Skeletal muscle cell (primary cell): ENCODE data around the gene ITGA2B.
A peak's percentile ranks its signal among the peaks of the same experiment; 100 is the strongest.
"Not testable (repeated sequence)": the region's sequence is repeated elsewhere in the genome, so short reads cannot be mapped to it uniquely, and the experiment has no call there.

Source experiments
- DNase-seq: peaks from one replicate; pipeline ENCODE4 v3.0.0-alpha.2; 2010; ENCODE audit warnings: low read depth
- H3K4me3 ChIP-seq: 2 replicates; pipeline ENCODE4 v1.5.1; 2011; ENCODE audit warnings: low read depth, mild to moderate bottlenecking, control low read depth, low read length, moderate library complexity

ITGA2B gene

DNA sequence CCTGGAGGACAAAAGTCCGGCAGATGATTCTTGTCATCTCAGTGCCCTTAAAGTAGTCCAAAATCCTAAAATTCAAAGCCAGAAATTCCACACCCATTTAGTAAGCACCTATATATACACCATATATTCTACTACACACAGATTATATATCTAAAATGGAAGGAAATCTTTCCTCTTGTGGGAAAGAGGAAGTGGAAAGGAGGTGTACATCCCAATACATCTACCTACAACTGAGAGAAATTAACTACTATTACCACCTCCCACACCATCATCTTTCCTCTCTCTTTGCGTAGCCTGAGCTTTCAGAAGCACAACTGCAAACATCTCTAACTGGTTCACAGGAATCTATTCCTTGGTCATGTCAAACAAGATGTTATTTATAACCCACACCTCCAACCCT lies 5.4 kb upstream of the ITGA2B start:
- no peak for DNase-seq
- H3K4me3 ChIP-seq: no peak overlapping the region

DNA sequence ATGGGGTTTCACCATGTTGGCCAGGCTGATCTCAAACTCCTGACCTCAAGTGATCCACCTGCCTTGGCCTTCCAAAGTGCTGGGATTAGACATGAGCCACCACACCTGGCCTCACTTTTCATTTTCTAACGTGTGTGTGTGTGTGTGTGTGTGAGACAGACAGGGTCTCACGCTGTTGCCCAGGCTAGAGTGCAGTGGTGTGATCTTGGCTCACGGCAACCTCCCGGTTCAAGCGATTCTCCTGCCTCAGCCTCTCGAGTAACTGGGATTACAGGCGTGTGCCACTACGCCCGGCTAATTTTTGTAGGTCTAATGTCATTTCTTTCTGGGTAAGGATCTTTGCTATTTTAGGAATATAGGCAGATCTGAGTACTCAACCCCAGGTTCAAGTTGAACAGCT lies 4.7 kb upstream of the ITGA2B start:
- not testable (repeated sequence) for DNase-seq, H3K4me3 ChIP-seq

DNA sequence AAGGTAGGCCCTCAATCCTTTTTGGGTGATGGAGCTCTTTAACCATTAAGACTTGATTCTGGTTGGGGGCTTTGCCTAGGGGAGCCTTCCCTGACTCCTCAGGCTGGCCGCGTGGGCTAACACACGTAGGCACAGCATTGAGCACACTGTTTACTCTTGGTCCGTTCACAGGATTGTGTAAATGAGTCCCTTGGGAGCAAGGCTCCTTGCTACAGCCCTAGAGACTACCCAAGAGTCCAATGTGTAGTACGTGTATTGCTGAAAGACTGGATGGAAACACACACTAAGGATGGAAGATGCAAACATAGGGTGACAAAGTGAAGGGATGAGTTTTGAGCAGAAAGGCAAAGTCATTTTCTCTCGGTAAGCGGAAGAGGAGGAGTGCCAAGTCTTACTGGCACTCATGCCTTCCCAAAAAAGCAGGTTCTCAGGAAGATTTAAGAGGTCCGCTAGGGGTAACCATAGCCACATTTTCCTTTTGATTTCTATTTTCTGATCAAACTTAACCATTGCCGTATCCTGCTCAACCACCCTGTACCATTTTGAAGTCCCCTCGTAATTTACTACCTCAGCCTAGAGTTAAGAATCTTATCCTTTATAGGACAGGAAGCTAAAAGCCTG lies 911 bp upstream of the ITGA2B start:
- H3K4me3 ChIP-seq: no peak overlapping the region
- peak; percentile 5 for DNase-seq

DNA sequence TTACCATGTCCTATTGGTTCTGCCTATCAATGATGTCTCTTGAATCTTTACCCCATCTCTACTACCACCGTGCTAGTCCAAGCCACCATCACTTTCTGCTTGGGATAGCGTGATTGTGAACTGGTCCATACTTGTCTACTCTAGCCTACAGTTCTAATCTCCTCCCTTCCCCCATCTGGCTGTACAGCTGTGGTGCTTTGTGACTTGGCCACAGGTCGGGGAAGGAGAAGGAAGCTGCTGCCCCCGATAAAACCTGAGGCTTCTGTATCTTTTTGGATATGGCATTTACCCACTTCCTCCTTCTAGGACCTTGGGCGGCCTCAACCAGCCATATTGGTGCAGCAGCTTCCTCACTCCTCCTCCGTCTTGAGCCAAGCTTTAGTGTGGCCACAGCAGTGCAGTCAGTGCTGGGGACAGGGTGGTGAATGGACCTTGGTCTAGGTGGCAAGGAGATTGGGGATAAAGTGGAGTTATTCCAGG lies 314 bp upstream of the ITGA2B start:
- no peak overlapping the region for H3K4me3 ChIP-seq
- DNase-seq: no peak

DNA sequence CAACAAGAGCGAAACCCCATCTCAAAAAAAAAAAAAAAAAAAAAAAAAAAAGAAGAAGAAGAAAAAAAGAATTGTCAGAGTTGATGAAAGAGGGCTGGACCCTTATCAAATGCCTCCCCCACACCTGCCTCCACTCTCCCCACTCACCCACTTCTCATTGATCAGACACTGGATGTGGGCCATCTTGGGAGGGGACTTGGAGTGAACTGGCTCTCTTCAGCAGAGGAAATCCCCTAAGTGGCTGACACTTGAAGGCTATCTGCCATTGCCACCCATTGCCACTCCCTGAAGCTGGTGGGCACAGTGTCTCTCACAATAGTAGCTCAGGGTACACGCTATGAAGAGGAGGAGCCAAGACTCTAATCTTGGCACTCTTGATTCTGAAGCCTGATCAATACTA lies 1.6 kb downstream of the ITGA2B start:
- DNase-seq: no peak
- no peak overlapping the region for H3K4me3 ChIP-seq

DNA sequence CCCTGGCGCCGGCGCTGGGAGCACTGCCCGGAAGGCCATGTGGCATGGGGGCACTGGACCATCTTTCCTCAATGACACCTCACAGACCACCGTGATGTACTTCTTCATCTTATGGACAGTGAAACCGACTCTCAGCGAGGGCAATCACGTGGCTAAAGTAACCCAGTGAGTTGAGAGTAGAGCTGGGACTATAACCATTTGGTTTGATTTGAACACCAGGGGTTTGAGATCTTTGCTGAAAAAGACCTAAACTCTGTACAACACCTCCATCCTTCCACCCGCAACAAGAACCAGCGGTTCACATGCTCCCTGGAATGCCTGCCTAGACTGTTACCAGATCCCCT lies 3.3 kb downstream of the ITGA2B start:
- H3K4me3 ChIP-seq: peak overlapping the region; percentile 61

DNA sequence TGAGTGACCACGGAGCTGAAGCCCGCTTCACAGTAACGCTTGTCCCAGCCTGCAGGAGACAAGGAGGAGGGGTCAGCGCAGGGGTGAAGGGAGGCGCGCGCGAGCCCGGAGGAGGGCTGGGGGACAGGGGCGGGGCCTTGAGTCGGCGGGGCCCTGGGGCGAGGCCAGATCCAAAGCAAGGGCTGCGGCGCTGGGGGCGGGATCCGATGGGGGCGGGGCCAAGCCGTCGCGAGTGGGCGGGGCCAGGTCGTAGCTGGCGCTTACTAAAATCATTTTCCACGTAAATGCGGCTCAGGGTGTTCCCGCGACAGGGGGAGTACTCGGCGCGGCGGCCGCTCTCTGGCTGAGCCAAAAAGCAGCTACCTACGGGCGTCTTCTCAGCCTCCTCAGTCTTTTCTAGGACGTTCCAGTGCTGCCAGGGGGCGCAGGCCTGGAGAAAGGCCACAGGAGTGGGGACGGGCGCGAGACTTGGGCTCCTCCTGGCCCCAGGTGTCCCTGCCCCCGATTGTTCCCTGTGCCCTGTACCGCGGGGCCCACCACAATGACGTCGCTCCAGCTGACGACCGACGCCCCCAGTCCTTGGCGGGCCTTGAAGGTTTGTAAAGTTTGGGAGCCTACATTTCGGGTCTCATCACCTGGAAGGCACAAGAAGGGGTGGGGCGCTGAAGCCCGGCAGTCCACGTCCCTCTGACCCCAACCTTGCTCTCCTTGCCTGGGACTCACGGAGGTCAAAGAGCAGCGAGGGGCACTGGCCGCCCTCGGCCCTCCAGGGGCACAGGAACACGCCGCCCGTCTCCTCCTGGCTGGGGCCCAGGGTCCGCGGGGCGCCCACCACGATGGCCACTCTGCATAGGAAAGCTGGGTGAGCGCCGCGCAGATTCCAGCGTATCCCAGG lies 3.9 kb downstream of the ITGA2B start:
- peak overlapping the region; percentile 61 for H3K4me3 ChIP-seq
- no peak for DNase-seq

More for the DNA sequence above, 3.3 kb downstream of the ITGA2B start:
- no peak for DNase-seq

DNA sequence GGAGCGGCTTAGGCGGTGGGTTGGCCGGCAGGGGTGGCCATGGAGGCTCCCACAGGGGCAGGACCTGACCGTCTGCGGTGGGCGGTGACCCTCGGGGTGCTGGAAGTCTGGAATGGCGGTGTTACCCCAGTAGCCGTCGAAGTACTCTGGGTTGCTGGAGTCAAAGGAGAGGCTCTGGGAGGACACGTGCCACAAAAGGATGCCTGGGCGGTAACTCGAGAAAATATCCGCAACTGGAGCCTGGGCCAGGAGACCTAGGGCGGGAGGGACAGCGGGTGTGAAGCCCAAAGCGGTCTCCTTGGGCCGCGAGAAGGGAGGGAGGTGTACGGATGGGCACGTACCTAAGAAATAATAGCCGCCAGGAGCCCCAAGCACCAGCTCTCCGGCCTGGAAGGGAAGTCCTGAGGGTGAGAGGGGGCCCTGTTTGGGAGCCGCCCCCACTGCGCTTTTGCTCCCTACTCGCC lies 4.6 kb downstream of the ITGA2B start:
- H3K4me3 ChIP-seq: peak overlapping the region; percentile 61
- no peak for DNase-seq

DNA sequence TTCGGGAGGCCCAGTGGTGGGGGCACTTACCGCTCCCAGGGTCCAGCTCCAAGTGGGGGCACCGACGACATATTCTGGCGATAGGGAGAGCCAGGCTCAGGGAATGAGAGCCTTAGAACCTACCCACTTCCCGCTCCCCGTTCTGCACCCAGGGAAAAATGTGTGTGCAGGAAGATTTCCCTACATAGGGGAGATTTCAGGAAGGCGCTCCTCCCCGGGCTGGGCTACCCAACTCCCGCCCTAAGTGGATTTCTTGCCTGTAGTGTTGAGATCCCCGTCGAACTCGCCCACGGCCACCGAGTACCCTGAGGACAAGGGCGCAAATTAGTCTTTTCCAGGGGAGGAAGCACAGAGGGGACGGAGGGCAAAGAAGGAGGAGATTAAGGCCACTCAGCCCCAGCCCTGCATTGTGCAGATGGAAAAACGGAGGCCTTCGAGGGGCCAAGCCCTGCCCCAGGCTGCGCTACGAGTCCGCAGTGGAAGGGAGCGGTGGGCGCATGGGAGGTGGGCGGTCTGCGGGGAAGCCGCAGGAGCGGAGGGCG lies 5.1 kb downstream of the ITGA2B start:
- no peak for DNase-seq
- no peak overlapping the region for H3K4me3 ChIP-seq

DNA sequence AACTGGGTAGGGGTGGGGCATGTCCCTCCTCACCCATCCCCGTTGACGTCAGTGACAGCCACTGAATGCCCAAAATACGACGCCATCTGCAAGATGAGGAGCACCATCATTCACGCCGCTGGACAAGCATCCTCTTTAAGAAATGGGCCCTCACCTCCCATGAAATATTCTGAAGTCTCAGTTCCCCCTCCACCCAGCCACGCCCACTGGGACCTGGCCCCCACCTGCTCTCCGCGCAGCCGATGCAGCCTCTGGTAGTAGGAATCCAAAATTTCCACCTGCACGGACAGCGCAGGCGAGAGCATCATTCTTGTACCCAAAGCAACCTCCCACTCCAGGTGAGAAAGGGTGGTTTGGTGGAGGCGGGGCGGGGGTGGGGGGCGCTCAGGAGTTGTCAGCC lies 5.6 kb downstream of the ITGA2B start:
- no peak for DNase-seq
- no peak overlapping the region for H3K4me3 ChIP-seq

DNA sequence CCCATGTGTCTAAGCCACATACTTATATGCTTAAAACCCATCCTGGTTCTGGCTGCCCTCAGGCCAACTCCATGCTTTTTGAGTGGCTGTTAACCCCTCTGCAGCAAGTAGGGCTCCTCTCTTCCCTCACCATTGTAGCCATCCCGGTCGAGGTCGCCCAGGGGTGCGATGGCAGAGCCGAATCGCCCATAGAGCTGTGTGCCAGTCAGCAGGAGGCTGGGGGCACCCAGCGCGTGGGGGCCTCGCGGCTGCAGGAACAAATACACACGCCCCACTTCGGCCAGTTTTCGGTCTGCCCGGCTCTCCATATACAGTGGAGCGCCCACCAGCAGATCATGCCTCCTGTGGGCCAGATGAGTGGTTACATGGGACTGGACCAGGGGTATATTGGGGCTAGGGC lies 6.1 kb downstream of the ITGA2B start:
- H3K4me3 ChIP-seq: no peak overlapping the region
- DNase-seq: no peak

DNA sequence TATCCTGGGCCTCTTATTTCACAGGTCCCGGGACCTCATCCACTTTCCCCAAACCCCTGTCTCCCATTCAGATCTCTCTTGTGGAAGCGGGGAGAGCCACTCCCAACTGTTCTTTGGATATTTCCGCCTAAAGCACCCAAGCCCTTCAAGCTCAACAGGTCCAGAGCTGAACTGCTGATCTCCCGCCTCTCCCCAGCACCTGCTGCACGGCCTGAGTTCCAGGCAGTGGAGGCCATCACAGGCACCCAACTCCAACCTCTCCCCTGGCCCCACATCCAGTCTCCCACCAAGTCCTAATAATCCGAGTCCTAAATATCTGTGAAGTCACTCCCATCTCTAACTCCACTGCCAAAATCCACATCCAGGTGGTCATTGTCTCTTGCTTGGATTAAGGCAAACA lies 6.5 kb downstream of the ITGA2B start:
- no peak for DNase-seq
- H3K4me3 ChIP-seq: no peak overlapping the region

DNA sequence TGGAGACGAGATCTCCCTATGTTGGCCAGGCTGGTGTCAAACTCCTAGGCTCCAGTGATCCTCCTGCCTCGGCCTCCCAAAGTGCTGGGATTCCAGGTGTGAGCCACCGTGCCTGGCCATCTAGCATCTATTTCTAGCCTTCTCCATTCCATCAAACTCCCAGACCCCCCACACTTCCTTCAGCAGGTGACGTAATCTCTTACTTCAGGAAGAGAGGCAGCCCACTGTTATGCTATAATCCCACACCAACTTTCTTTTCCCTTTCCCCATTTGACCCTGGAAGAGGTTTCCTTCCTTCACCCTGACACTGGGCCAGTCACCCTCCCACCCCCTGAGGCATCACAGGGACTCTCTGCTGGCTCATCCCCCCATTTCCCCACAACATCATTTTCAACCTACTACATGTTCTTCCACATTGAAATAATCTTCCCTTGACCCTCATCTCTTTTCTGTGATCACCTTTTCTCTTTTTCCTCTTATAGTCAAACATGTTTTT lies 7.6 kb downstream of the ITGA2B start:
- no peak for DNase-seq
- no peak overlapping the region for H3K4me3 ChIP-seq

DNA sequence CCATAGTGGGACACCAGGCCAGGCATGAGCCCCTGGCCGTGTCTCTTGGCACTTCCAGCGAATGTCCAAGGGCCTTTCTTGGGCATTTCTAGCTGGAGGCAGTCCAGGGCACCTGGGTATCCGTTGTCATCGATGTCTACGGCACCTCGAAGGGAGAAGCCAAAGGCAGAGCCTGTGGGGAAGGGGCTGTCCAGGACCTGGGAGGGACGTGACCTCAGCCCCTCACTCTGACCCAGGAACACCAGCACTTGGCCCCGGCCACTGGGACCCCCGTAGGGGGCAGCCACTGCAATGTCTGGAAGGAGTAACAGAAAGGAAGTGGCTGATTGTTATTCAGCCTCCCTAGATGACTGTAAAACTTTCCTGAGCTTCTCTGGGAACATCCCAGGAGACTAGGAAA lies 8.7 kb downstream of the ITGA2B start:
- no peak overlapping the region for H3K4me3 ChIP-seq
- no peak for DNase-seq

DNA sequence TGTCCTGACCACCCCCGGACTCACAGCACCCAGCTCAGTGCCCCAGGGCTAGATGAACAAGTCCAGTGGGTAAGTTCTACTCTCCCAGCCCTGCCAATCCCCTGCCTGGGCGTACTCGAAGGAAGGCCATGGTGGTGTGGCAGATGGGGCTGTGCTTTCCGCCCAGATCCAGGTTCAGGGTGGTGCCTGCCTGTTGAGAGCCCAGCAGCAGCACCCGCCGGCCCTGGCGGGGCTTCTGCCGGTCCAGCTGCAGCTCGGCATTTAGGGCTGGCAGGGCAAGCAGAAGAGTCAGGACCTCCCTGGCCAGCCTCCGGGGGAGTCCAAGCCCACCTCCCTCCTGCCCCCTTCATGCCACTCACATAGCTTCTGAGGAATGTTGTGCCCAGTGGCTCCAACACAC lies 9.6 kb downstream of the ITGA2B start:
- no peak overlapping the region for H3K4me3 ChIP-seq
- DNase-seq: no peak

DNA sequence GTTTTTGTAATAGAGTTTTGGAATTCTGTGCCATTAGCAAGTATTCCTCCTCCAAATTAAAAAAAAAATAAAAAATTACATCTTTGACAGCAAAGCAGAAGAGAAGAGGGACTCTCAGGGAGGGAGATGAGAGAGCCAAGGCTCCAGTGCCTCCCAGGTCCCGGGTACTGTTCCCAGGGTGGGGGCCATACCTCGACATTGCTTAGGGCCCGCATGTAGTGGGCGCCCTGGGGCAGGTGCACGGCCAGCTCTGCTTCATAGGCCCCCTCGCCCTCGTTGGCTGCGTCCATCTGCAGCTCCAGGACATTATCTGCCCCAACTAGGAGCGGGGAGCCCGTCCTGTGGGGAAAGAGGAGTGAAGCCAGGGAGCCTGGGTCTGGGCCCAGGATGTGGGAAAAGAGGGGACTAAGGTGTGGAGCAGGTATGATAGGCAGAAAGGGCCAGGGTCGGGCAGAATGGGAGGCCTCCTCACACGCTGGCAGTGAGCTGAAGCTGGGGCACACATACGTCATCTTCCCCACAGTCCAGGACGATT lies 11.2 kb downstream of the ITGA2B start:
- H3K4me3 ChIP-seq: no peak overlapping the region
- no peak for DNase-seq

DNA sequence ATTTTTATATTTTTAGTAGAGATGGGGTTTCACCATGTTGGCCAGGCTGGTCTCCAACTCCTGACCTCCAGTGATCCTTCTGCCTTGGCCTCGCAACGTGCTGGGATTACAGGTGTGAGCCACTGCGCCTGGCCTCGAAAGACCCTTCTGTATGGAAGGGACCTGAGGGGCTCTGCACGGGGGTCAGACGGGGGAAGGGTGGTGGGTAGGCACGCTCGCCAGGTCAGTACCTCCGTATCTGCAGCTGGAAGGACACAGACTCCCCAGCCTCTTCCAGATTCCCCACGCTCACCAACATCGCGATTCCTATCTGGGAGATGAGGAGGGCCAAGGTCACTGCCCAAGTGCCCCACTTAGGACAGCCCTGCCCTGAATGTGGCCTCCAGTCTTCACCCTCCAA lies 12.7 kb downstream of the ITGA2B start:
- no peak overlapping the region for H3K4me3 ChIP-seq
- DNase-seq: no peak

DNA sequence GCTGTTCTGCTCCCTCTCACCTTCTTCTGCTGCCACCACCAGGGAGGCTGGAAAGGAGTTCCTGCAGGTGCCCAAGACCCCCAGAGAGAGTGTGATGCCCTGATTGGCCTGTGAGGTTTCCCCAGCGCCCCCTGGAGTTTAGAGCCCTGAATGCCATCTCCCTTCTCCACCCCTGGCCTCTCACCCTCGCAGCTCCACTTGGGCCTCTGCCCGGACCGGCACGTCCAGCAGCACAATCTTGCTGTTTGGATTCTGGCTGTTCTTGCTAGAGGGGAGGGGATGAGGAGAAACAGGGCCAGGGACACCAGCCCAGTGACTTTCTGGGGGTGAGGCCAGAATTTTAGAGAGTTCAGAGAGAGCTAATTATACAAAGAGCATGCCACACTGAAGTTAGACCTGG lies 13.3 kb downstream of the ITGA2B start:
- DNase-seq: no peak
- H3K4me3 ChIP-seq: no peak overlapping the region

DNA sequence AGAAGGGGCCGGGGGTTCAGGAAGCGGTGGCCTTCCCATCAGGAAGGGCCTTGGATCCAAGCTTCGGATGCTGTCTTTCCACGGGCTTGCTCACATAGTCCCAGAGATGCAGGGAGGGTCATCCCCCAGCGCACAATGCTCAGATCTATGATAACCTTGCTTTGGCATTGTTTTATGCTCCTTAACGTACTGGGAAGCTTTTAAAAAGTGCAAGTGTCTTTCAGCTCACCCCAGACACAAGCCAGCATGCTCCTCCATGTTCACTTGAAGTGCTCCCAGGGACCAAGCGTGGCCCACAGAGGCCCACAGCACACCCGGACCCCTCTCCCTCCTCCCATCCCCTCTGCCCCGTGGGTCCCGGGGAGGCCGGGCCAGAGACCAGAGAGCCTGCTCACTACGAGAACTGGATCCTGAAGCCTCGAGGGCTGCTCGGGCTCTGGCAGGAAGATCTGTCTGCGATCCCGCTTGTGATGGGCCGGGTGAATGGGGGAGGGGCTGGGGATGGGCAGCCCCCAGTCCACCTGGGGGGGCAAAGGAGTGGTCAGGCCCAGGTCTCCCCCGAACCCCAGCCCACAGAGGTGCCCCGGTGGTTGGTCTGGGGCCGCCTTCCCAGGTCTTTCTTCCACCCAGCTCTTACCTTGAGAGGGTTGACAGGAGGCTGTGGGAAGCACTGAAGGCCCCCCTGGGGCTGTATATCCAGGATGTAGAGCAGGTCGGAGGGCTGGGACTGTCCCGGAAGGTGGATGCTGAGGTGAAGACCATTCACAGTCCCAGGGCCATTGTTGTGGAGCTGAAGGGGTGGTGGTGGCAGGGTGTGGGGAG lies 14.0 kb downstream of the ITGA2B start:
- no peak overlapping the region for H3K4me3 ChIP-seq

More for the DNA sequence above, 14.0 kb downstream of the ITGA2B start:
- no peak for DNase-seq
